Left colon (tissue), 2 donors: Measurements from ENCODE around the gene PRKCH. TPM values are rescaled to one million over a fixed set of nuclear protein-coding genes. Genes with fewer than 3 reads are reported as not detected.
"Not testable (repeated sequence)": the region's sequence is repeated elsewhere in the genome, so short reads cannot be mapped to it uniquely, and the experiment has no call there.

Source experiments
- ATAC-seq: fragments of 200-7000 bp; cut with Tn5 transposase; one replicate; pipeline ENCODE4 v1.9.1; 2020; ENCODE audit warnings: mild to moderate bottlenecking, moderate library complexity
- DNase-seq, 2 donors: peaks; one replicate each; pipeline ENCODE4 v3.0.0-alpha.2; 2020
- intact Hi-C, 2 donors: fragments of 100-400 bp; cut with DNase I in 1 of 2; cut with micrococcal nuclease in 1 of 2; formaldehyde crosslinking; loops; one replicate each; pipeline versions ENCODE4 v1.11.2 to v1.14.0; 2022; cut with DNase I, micrococcal nuclease
- total RNA-seq, 2 donors: library from RNA; stranded (reverse); fragmentation: NEBNext Ultra II Directional; extraction: Animal tissue kit (Norgen Biotek cat#: 25700); gene quantifications; one replicate each; pipeline ENCODE4 v1.2.1, GENCODE V29; 2021
- donor health status: DM: no; HTN: no; CAD: no.
- donor health status: DM: yes; HTN: yes; CAD: no.

PRKCH gene
- total RNA-seq, 2 donors from 2014 or later = 11.7 to 11.9 TPM

GRCh38 chr14:61401461-61401860, 80.1 kb downstream of the PRKCH start:
- no peak for ATAC-seq
- intact Hi-C loops = no loop called here
- no peak for DNase-seq

GRCh38 chr14:61403411-61403810, 82.0 kb downstream of the PRKCH start:
- ATAC-seq (no peak), DNase-seq (no peak)
- intact Hi-C loops = no loop called here

- DNase-seq = no peak
- intact Hi-C loops = no loop called here
- ATAC-seq = no peak
Observed at GRCh38 chr14:61404637-61405036, 83.3 kb downstream of the PRKCH start.

- intact Hi-C loops = no loop called here
- DNase-seq (no peak), ATAC-seq (no peak)
Observed at GRCh38 chr14:61406198-61406597, 84.8 kb downstream of the PRKCH start.

- no peak for ATAC-seq
- DNase-seq = no peak
- intact Hi-C loops = no loop called here
Observed at GRCh38 chr14:61406675-61407074, 85.3 kb downstream of the PRKCH start.

GRCh38 chr14:61408498-61408897, 87.1 kb downstream of the PRKCH start:
- intact Hi-C loops = no loop called here
- ATAC-seq (no peak), DNase-seq (no peak)

GRCh38 chr14:61409782-61410181, 88.4 kb downstream of the PRKCH start:
- ATAC-seq (no peak), DNase-seq (no peak)
- intact Hi-C loops = no loop called here

GRCh38 chr14:61415934-61416333, 94.6 kb downstream of the PRKCH start:
- intact Hi-C loops, DNase-seq, ATAC-seq: not testable (repeated sequence)

GRCh38 chr14:61416591-61416990, 95.2 kb downstream of the PRKCH start:
- DNase-seq = no peak
- ATAC-seq = no peak
- intact Hi-C loops = no loop called here

- ATAC-seq = no peak
- DNase-seq = no peak
- intact Hi-C loops = no loop called here
Observed at GRCh38 chr14:61417141-61417540, 95.8 kb downstream of the PRKCH start.

GRCh38 chr14:61417883-61418455, 96.6 kb downstream of the PRKCH start:
- peak; percentile 27 for ATAC-seq

GRCh38 chr14:61418746-61419145, 97.4 kb downstream of the PRKCH start:
- ATAC-seq (no peak), DNase-seq (no peak)
- intact Hi-C loops = no loop called here

More at GRCh38 chr14:61417883-61418455, 96.6 kb downstream of the PRKCH start:
- intact Hi-C loops = no loop called here
- no peak for DNase-seq

GRCh38 chr14:61419201-61419600, 97.8 kb downstream of the PRKCH start:
- ATAC-seq (no peak), DNase-seq (no peak)
- intact Hi-C loops = no loop called here

- intact Hi-C loops = no loop called here
- DNase-seq (no peak), ATAC-seq (no peak)
Observed at GRCh38 chr14:61420326-61420725, 98.9 kb downstream of the PRKCH start.

- ATAC-seq (no peak), DNase-seq (no peak)
- intact Hi-C loops = no loop called here
Observed at GRCh38 chr14:61421212-61421923, 100.0 kb downstream of the PRKCH start.

GRCh38 chr14:61426048-61426447, 104.7 kb downstream of the PRKCH start:
- intact Hi-C loops = no loop called here
- no peak for DNase-seq
- no peak for ATAC-seq

GRCh38 chr14:61428261-61428660, 106.9 kb downstream of the PRKCH start:
- DNase-seq (no peak), ATAC-seq (no peak)
- intact Hi-C loops = no loop called here

GRCh38 chr14:61429316-61429715, 107.9 kb downstream of the PRKCH start:
- no peak for DNase-seq
- ATAC-seq = no peak
- intact Hi-C loops = no loop called here

- peak; percentile 27 for ATAC-seq
- intact Hi-C loops = no loop called here
Observed at GRCh38 chr14:61430066-61430757, 108.8 kb downstream of the PRKCH start.

GRCh38 chr14:61433169-61433568, 111.8 kb downstream of the PRKCH start:
- intact Hi-C loops = no loop called here
- no peak for ATAC-seq

More at GRCh38 chr14:61430066-61430757, 108.8 kb downstream of the PRKCH start:
- DNase-seq = no peak

More at GRCh38 chr14:61433169-61433568, 111.8 kb downstream of the PRKCH start:
- no peak for DNase-seq
